Measurements from ENCODE around the gene WAC.

DNA sequence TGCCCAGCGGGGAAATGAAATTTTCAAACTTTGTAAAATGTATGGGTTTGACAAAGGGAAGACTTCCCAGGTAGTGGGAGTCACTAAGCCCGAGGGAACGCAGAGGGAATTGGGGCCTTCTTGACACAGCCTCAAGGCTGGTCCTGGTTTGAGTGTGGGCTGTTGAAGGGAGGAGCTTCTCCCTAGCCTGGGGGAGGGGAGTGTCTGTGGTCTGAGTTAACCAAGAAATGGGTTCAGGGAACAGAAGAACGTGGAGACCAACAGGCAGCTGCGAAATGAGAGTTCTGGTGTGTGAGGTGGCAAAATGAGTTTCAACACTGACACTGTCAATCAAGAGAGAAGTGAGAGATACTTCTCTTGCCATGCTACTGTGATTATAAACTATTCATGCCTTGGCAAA lies 111.7 kb downstream of the WAC start:
- TF ChIP-seq, protein P1, sequence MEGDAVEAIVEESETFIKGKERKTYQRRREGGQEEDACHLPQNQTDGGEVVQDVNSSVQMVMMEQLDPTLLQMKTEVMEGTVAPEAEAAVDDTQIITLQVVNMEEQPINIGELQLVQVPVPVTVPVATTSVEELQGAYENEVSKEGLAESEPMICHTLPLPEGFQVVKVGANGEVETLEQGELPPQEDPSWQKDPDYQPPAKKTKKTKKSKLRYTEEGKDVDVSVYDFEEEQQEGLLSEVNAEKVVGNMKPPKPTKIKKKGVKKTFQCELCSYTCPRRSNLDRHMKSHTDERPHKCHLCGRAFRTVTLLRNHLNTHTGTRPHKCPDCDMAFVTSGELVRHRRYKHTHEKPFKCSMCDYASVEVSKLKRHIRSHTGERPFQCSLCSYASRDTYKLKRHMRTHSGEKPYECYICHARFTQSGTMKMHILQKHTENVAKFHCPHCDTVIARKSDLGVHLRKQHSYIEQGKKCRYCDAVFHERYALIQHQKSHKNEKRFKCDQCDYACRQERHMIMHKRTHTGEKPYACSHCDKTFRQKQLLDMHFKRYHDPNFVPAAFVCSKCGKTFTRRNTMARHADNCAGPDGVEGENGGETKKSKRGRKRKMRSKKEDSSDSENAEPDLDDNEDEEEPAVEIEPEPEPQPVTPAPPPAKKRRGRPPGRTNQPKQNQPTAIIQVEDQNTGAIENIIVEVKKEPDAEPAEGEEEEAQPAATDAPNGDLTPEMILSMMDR (IDR thresholded peaks at IDR 0.05), result no peak
- TF ChIP-seq POLR2A (IDR thresholded peaks at IDR 0.05), result no peak

Data from body of pancreas (tissue), 4 donors.